ENCODE data around the gene VAPA.

VAPA gene

GRCh38 chr18:9952633-9953416 is 39.0 kb downstream of the VAPA start:
- TF ChIP-seq CTCF (IDR thresholded peaks at IDR 0.05; ENCODE audit: low read depth, low read length, missing control alignments), result no peak
- DNase-seq (ENCODE audit: low read depth), result no peak
- H3K4me3 ChIP-seq (ENCODE audit: low read depth, low read length), result no peak overlapping the region
- in situ Hi-C loops (cut with HindIII; ENCODE audit: low sequenced_read_pairs), result no loop called here

DNA sequence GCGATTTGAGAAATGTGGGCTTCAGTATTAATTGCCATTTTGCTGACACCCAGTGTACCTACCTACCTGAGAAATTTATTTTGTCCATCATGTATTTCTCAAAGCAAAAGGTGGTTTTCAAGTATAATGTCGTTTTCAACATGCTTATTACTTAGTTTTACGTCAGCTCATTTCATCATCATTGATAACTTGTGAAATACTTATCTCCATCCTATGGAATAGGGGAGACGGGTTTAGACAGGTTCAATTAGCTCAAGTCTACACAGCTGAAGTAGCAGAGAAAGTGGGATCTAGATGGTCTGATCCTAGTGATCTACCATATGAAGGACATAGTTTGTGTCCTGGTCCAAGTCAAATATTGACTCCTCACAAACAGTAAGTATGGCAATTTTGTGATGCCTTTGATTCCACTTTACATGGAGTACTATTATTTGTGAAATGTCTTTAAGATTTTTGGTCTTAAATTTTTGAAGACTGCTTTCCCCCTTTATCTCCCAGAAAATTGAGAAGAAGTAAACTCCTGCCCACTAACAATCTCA is 45.1 kb downstream of the VAPA start:
- no peak overlapping the region for H3K4me3 ChIP-seq (ENCODE audit: low read depth, low read length)
- TF ChIP-seq CTCF (IDR thresholded peaks at IDR 0.05; ENCODE audit: low read depth, low read length, missing control alignments), result no peak
- no peak for DNase-seq (ENCODE audit: low read depth)
- in situ Hi-C loops (cut with HindIII; ENCODE audit: low sequenced_read_pairs), result no loop called here

DNA sequence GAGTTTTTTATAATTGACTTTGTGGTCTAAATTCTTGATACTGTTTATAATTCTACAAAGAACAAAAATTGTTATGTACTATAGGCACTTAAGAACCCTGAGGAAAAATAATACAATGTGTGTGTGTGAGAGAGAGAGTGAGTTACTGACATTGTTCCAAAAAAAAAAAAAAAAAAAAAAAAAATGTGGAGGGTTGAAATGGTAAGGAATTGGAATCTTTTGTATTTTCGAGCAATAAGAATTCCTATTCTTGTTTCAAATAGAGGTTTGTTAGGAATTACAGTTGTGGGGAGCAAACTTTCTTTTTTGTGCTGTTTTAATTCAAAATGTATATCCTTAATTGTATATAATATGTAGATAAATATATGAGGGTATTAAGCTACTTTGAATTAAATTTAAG is 45.7 kb downstream of the VAPA start:
- no peak for DNase-seq (ENCODE audit: low read depth)
- no peak overlapping the region for H3K4me3 ChIP-seq (ENCODE audit: low read depth, low read length)
- in situ Hi-C loops (cut with HindIII; ENCODE audit: low sequenced_read_pairs), result no loop called here
- no peak for TF ChIP-seq CTCF (IDR thresholded peaks at IDR 0.05; ENCODE audit: low read depth, low read length, missing control alignments)

GRCh38 chr18:9960258-9960904 is 46.6 kb downstream of the VAPA start:
- TF ChIP-seq CTCF (IDR thresholded peaks at IDR 0.05; ENCODE audit: low read depth, low read length, missing control alignments), result no peak
- no peak for DNase-seq (ENCODE audit: low read depth)
- no peak overlapping the region for H3K4me3 ChIP-seq (ENCODE audit: low read depth, low read length)
- in situ Hi-C loops (cut with HindIII; ENCODE audit: low sequenced_read_pairs), result no loop called here

GRCh38 chr18:9961041-9961440 is 47.2 kb downstream of the VAPA start:
- in situ Hi-C loops (cut with HindIII; ENCODE audit: low sequenced_read_pairs), result no loop called here
- no peak overlapping the region for H3K4me3 ChIP-seq (ENCODE audit: low read depth, low read length)
- no peak for TF ChIP-seq CTCF (IDR thresholded peaks at IDR 0.05; ENCODE audit: low read depth, low read length, missing control alignments)
- no peak for DNase-seq (ENCODE audit: low read depth)

GRCh38 chr18:9965711-9966624 is 52.2 kb downstream of the VAPA start:
- no peak for TF ChIP-seq CTCF (IDR thresholded peaks at IDR 0.05; ENCODE audit: low read depth, low read length, missing control alignments)
- in situ Hi-C loops (cut with HindIII; ENCODE audit: low sequenced_read_pairs), result no loop called here
- H3K4me3 ChIP-seq (ENCODE audit: low read depth, low read length), result no peak overlapping the region
- no peak for DNase-seq (ENCODE audit: low read depth)

Measured in astrocyte of the cerebellum (primary cell).